M059J (cell line): ENCODE measurements around the gene GEN1. TPM values are rescaled to one million over a fixed set of nuclear protein-coding genes. Genes with fewer than 3 reads are reported as not detected.

Experiments
- DNase-seq: peaks from one replicate; pipeline ENCODE4 v3.0.0-alpha.2; 2012; ENCODE audit warnings: low read depth
- total RNA-seq: library from RNA; depleted of rRNA; stranded (reverse); fragments of >200 nt; shearing (Covaris generic); gene quantifications from 2 replicates; pipeline ENCODE4 v1.2.3, GENCODE V29; 2014

The GEN1 gene
- total RNA-seq, 1 experiment from 2014 or later: 11.3 TPM

DNA sequence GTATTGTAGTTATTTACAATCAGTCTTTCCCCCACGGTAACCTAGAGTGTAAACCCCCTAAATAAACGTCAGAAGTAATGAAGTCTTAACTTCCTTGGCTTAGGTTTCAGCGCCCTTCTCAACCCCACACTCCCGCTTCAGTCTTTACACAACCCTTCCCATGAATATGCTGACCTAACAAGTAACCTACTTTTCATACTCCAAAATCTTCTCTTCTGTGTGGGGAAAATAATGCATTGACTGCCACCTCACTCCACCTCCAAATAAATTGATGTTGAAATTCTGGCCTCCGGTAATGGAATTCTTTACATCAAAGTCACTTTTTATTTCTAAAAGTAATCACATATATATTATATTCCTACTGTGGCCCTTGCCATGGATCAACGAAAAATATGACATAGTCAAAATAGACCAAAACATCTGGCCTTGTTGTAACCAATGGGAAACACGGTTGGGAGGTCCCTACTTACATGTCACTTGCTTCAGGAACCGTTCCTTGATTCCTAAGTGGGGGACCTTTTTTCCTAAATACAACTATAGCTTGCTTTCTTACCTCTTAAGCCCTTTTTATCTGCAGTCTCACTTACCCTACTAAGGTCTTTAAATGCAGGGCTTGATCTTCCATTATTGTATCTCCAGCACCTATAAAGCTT is 961 bp downstream of the GEN1 start:
- DNase-seq: peak; percentile 12

DNA sequence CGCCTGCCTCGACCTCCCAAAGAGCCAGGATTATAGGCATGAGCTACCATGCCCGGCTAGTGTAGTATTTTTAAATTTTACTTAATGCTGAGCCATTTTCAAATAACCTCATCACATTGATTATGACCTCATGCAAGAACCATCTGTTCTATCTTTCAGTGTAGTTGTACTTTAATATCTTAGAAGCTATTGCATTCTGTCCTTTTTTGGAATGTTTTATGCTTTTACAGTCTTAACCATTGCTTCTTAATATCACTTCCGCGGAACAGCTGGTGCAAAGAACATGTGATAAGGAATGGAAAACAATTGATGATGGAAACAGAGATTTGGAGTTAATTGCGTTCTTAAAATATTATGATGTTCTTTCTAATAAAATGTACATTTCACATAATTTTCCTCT is 2.7 kb downstream of the GEN1 start:
- DNase-seq: no peak

DNA sequence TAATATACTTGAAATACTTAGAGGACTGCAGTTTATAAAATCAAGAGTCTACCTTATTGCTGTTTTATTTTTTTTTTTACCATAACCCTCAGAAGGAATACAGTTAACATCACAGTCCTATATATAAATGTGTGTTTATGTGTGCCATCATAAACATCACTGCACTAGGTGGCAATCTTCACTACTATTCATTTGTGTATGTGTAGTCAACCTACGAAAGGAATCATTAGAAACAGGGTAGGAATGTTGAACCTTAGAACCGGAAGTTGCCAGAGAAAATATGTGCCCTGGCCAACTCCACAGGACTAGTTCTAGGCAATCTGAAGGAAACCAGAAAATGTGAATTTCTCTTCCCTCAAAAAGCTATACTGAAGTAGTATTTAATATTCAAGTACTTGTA is 3.4 kb downstream of the GEN1 start:
- DNase-seq: peak; percentile 41

DNA sequence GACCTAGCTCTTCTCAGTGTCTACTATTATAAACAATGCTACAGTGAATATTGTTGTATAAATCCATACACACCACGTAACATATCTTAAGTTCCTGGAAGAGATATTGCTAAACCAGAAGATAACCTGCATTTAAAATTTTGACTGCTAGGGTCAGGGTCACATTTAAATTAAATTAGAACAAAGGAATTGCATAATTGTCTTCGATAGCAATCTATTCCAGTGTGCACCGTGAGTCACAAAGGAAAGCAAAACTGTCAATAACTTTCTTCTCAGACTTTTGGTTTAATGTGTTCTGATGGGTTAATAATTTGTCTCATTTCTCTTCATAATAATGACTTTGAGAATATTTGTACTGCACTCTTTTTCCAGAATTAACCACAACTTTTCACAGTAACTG is 4.2 kb downstream of the GEN1 start:
- no peak for DNase-seq

DNA sequence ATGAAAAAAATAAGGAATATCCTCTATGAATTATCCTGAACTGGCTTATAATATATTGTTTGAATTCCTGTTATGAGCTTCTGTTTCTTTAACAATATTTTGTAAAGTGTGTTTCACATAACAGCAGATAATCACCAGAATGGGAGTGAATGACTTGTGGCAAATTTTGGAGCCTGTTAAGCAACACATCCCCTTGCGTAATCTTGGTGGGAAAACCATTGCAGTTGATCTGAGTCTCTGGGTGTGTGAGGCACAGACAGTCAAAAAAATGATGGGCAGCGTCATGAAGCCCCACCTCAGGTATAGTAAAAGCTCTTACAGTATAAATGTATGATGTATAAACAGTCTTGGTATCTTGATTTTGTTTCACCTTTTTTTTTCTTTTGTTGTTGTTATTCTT is 5.9 kb downstream of the GEN1 start:
- no peak for DNase-seq

DNA sequence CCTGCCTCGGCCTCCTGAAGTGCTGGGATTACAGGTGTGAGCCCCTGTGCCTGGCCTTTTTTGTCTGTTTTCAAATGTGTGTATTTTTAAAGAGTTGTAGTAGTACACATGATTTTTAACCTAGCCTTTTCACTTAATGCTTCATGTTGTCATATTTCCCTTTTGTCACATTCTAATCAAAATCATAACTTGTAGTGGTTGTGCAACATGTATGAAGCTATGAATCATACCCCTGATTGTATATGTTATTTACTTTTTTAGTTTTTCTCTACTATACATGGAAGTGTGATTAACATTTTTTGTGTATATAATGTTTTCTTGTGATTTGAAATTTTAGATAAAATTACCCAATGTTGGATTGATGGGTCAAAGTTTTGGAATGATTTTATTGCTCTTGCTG is 8.5 kb downstream of the GEN1 start:
- DNase-seq: no peak

DNA sequence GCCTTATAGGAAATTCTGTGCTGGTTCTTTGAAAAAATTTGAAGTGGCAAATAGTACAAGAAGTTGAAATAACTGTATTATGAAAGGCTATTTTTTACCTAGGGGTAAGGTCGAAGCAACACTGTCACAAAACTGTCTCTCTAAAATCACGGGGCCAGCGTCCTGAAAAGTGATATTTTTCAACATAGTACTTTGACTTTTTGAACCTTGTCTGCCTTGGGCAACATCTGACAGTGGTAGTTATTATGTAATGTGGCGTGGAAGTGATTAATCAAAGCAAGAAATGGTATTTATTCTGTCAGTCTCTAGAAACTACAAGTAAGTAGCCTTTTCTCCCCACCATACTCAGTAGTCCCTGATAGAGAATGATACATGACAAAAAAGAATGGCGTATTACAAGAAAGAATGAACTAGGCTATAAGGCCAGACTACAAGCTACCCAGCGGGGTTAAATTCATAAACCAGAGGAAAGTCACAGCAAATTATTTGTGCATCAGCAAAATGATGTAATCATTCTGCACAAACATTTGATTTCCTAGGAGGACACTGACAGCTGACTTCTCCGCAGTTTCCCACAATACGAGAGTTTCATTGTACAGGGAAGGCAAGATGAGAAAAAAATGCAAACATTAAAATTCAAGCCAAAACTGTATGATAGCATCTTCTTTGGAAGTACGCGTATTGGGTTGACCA is 9.8 kb downstream of the GEN1 start:
- DNase-seq: no peak

DNA sequence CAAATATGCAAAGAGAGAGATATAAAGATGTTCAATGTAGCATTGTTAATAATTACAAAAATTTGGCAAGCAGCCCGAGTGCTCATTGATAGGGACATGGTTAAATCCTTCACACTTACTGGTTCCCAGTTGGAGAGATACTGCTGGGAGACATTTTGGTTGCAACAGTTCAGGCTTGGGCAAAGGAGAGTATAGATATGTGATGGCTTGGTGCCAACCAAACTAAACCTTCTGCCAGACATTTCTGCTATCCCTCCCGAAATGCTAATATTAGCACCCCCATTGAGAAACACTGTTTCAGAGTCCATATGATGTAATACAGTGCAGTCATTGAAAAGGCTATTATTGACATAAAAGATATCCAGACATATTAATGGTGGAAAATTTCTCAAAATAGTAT is 11.5 kb downstream of the GEN1 start:
- DNase-seq: no peak

DNA sequence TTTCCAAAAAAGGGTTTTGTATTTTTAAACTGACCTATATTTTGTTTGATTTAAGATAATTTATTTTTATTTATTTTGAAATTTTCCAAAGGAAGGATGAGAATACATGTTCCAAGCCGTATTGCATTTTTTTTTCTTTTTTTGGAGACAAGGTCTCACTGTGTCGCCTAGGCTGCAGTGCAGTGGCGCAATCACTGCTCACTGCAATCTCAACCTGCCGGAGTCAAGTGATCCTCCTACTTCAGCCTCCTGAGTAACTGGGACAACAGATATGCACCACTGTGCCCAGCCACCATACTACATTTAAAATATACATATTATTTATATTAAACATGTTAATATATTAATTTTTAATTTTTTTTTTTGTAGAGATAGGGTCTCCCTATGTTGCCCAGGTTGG is 15.0 kb downstream of the GEN1 start:
- no peak for DNase-seq

DNA sequence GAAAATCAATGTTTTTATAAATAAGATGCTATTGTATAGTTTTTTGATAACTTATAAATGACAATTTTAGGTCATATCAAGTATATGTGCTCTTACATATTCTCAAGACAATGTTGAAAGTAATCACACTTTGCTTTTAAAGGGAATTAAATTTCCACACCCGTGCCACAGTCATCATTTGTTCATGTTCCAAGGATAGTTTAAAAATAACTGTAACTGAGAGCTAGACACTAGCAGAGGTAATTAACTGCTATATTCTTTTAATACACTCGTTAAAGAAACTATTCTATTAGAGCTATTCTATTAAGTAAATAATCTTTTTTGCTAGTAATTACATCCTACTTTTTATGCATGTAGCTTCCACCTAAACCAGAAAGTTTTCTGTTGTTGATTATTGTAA is 18.0 kb downstream of the GEN1 start:
- DNase-seq: no peak

DNA sequence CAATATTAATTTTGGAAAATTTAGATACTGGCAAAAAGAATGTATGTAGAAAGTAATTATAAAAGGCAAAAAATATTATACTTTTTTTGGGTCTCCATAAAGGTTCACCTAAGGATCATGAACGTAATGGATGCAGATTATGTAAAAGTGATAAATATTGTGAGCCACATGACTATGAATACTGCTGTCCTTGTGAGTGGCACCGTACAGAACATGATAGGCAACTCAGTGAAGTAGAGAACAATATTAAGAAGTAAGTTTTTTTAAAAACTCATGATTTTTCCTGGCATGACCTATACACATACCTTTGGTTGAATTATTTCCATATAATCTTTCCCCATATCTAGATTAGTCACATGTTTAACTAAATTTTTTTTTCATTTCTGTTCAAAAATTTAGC is 18.6 kb downstream of the GEN1 start:
- DNase-seq: no peak

DNA sequence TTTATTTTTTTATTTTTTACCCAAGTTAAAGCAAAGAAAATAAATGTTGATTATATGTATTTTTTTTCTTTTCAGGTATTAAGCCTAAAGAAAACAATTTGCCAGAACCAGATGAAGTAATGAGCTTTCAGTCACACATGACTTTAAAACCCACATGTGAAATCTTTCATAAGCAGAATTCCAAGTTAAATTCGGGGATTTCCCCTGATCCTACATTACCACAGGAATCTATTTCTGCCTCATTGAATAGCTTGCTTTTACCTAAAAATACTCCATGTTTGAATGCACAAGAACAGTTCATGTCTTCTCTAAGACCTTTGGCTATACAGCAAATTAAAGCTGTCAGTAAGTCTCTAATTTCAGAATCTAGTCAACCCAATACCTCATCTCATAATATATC is 26.6 kb downstream of the GEN1 start:
- DNase-seq: no peak

DNA sequence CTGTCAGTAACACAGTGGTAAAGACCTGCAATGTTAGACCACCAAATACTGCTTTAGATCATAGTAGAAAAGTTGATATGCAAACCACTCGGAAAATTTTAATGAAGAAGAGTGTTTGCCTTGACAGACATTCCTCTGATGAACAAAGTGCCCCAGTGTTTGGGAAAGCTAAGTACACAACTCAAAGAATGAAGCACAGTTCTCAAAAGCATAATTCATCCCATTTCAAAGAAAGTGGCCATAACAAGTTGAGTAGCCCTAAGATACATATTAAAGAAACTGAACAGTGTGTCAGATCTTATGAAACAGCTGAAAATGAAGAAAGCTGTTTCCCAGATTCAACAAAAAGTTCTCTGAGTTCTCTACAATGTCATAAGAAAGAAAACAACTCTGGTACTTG is 27.5 kb downstream of the GEN1 start:
- no peak for DNase-seq

DNA sequence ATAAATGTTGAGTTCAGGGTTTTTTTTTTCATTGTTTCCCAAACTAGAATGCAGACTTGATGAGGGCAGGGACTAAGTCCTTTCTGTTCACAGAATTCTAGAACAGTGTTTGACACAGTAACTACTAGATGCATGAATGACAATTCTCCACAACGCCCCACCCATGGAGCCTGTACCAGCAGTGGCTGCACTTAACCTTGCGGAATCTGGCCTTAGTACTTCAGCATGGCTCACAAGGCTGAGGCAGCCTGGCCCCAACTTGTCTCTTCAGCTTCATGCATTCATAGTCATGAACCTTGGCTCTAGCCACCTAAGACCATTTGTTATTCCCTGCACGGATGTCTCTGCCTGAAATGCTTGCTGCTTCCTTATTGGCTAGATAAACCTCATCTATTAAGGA is 32.8 kb downstream of the GEN1 start:
- DNase-seq: no peak

DNA sequence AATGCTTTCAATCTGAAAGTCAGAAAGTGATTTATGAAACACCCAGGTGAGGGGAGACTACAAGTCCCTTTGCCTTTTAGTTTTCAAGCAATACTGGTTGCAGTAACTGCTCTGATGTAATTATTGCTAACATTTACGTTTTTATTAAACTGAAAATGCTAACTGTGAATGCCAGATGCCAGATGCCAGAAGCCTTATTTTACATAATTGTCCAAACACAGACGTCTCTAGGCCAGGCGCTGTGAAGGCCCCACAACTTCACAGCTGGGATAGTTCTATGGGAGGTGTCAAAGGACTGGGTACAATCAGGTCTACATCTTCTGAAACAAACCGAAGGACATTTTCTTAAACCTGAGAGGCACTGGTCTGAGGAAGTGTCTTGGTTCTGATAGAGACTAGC is 34.8 kb downstream of the GEN1 start:
- no peak for DNase-seq

DNA sequence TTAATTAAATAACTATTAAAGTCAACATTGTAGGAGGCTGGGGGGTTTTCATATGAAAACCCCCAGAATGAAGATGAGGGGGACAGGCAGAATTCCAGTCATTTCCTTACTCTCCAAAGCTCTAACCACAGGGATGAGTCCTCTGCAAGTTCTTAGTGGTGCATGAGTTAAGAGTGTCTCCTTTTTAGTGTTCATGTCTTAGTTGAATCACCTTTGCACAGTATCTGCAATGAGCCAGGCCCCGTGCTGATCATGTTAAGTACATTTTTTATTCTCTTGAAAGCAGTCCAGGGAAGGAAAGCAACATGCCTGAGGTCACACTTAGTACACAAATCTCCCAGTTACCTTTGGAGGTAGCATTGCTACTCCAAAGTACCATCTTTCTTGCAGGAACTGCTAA is 36.6 kb downstream of the GEN1 start:
- DNase-seq: no peak

DNA sequence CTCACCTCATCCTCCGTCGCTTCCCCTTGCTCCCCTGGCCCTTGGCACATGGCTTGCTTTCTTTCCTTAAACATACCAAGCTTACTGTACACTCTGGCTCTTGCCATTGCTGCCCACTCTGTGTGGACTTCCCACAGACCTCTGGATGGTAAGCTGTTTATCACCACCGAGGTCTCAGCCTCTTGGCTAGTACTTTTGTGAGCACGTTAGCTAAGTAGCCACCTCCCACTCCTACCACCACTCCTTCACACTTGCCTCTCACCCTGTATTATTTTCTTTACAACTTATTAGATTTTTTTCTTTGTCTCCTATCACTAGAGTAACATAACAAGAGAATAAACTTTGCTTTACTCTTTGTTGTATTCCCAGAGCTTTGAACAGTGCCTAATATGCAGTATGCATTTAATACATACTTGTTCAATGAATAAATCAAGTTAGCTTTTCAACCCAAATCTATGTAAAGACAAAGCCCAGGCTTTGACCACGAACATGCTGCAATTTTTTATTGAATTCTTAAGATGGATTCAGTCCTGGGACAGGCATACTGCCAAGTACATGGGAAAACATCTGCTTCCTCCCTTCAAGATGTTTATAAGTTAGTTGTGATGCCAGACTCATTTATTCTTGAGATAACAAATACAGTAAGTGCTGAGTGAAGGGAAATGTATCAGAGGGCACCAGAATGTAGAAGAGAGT is 37.3 kb downstream of the GEN1 start:
- DNase-seq: peak; percentile 34

DNA sequence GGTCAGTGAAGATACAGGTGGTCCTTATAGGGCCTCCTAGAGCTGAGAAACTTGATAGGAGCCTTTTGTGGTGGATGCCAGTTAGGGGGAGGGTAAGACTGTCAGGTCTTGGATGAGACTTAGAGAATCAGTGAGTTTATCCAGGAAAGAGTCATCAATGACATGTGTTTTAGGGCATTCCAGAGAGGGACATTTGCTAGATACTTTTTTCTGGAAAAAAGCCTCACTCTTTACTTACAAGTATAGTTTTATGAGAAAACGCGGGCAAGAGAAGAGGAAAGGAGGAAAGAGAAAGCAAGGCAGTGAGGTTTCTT is 37.8 kb downstream of the GEN1 start:
- DNase-seq: no peak

DNA sequence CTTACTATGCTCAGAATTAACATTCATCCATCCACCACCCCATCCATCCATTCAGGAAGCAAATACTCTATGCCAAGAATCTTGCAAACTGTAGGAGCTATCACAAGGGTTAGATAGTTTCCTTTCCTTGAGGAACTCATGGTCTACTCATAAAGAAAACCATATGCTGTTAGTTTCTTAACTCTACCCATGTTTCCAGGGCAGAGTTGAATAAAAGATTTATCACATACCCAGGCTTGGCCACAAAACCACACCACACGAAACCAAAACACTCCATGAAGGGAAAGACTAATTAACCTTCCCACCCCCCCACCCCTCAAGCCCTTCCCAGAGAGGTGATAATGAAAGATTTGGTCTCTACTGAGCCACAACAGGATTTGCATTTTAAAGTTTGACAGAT is 38.6 kb downstream of the GEN1 start:
- DNase-seq: no peak

DNA sequence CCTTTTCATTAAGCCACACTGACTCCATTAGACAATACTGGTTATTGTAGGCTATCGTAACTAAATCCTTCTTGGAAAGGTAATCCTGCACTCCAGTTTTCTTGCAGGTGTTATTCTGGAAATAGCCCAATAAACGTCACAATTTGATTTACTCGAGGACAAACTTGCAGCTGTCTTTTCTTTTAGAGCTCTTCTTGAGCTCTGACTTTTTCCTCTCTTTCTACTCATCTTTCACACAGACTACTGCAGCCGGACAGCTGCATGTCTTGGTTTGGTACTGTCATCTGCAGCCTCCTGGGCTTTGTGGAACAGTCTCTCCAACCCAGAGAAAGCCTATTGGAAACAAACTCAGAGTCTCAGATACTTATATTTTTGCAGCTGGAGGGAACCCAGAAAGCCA is 39.4 kb downstream of the GEN1 start:
- DNase-seq: no peak

DNA sequence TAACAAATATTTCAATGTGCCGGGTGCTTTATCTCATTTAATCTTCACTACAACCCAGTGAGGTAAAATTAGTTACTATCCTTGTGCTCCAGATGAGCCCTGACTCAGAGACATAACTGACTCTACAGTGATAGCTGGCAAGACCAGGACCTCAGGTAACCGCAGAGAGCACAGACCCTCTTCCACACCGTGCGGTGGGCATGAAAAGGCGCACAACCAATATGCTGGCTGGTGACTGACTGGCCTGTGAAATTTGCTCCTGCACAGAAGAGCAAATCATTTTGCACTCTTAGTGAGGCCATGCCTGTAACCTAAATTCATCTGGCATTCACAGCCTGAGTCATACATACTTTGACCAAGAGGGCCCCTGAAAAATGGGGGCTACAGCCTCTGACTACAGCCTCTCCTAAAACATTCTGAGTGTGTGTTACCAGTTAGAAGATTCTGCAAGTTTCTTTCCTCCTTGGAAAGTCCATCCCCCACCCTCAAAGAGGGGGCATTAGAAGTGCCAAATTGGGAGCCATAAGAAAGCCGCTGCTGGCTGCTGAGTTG is 39.9 kb downstream of the GEN1 start:
- no peak for DNase-seq

DNA sequence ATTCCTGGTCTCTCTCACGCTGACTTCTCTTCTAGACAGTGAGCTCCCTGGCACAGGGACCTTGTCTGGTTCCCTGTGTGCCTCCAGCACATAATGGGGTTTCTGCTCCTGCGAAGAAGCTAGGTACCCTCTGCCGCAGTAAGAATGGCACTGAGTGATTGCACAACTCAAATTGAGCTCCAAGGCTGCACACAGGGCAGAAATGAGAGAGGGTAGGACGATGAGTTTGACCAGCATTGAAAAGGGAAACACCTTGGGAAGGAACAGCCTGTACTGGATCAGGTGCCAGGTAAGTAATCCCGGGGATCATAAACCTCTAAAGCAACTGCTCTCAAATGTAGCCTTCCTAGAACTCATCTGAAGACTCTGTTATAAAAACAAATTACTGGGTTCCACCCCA is 41.4 kb downstream of the GEN1 start:
- no peak for DNase-seq

DNA sequence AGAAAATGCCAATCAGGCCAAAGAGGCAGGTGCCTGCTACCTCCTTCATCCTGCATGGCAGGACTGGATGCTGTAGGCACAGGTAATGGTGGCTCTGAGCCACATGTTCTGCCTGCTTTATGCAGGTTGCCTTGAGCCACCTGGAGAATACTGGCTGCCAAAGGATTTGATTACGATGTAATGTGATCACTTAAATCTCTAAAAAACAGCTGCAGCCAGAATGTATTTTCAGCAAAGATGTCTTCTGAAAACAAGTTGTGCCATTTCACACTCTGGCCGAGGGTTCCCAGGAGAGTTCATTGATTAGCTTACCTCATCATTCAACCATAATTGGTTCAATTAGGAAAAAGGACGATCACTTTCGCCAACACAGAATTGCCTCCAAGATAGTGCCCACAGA is 44.4 kb downstream of the GEN1 start:
- DNase-seq: no peak
